Measurements from ENCODE around the gene SERINC4. TPM values are rescaled to one million over a fixed set of nuclear protein-coding genes. Genes with fewer than 3 reads are reported as not detected.
A peak's percentile ranks its signal among the peaks of the same experiment; 100 is the strongest.
"Not testable (repeated sequence)": the region's sequence is repeated elsewhere in the genome, so short reads cannot be mapped to it uniquely, and the experiment has no call there.

The SERINC4 gene
- total RNA-seq, 1 donor from 2014 or later, result not detected

GRCh38 chr15:43808960-43809678 lies 9.1 kb upstream of the SERINC4 start:
- DNase-seq (ENCODE audit: extremely low spot score, unreplicated experiment), result no peak
- Mint-ChIP-seq H3K27me3 (ENCODE audit: unreplicated experiment) (no peaks in the 10 kb centered on the region), H3K36me3 (ENCODE audit: unreplicated experiment) (peaks cover 53% of the 10 kb centered on the region), H3K4me3 (ENCODE audit: unreplicated experiment) (no peak overlapping the region), H3K27ac (ENCODE audit: unreplicated experiment) (no peak overlapping the region), H3K9me3 (ENCODE audit: unreplicated experiment) (no peaks in the 10 kb centered on the region), H3K4me1 (ENCODE audit: unreplicated experiment) (peaks cover 3% of the 10 kb centered on the region)
- no peak for TF ChIP-seq CTCF (IDR thresholded peaks at IDR 0.05)

- no peaks in the 10 kb centered on the region for H3K9me3 Mint-ChIP-seq (ENCODE audit: unreplicated experiment)
- TF ChIP-seq CTCF (IDR thresholded peaks at IDR 0.05), result no peak
- no peaks in the 10 kb centered on the region for H3K27me3 Mint-ChIP-seq (ENCODE audit: unreplicated experiment)
- no peak for DNase-seq (ENCODE audit: extremely low spot score, unreplicated experiment)
- peaks cover 51% of the 10 kb centered on the region for H3K36me3 Mint-ChIP-seq (ENCODE audit: unreplicated experiment)
- no peak overlapping the region for H3K27ac Mint-ChIP-seq (ENCODE audit: unreplicated experiment)
- no peak overlapping the region for H3K4me3 Mint-ChIP-seq (ENCODE audit: unreplicated experiment)
- peaks cover 3% of the 10 kb centered on the region for H3K4me1 Mint-ChIP-seq (ENCODE audit: unreplicated experiment)
Observed at GRCh38 chr15:43808435-43808950, 8.5 kb upstream of the SERINC4 start.

GRCh38 chr15:43802676-43803075 lies 2.7 kb upstream of the SERINC4 start:
- H3K27me3 Mint-ChIP-seq (ENCODE audit: unreplicated experiment); H3K4me3 Mint-ChIP-seq (ENCODE audit: unreplicated experiment): not testable (repeated sequence)
- peaks cover 36% of the 10 kb centered on the region for H3K36me3 Mint-ChIP-seq (ENCODE audit: unreplicated experiment)

GRCh38 chr15:43800286-43801141 lies 494 bp upstream of the SERINC4 start, which contains the start of gene HYPK:
HYPK (plus strand) TSS chr15:43800599; CDS start chr15:43800623, 24 bp downstream.
- peak within 1 kb of the TSS; percentile 98 for H3K27ac Mint-ChIP-seq (ENCODE audit: unreplicated experiment)

More at GRCh38 chr15:43802676-43803075, 2.7 kb upstream of the SERINC4 start:
- not testable (repeated sequence) for DNase-seq (ENCODE audit: extremely low spot score, unreplicated experiment); H3K9me3 Mint-ChIP-seq (ENCODE audit: unreplicated experiment); H3K27ac Mint-ChIP-seq (ENCODE audit: unreplicated experiment)
- peaks cover 25% of the 10 kb centered on the region for H3K4me1 Mint-ChIP-seq (ENCODE audit: unreplicated experiment)

More at GRCh38 chr15:43800286-43801141, 494 bp upstream of the SERINC4 start, which contains the start of gene HYPK:
- Mint-ChIP-seq H3K27me3 (ENCODE audit: unreplicated experiment) (no peaks in the 10 kb centered on the region), H3K36me3 (ENCODE audit: unreplicated experiment) (peaks cover 26% of the 10 kb centered on the region), H3K9me3 (ENCODE audit: unreplicated experiment) (no peaks in the 10 kb centered on the region), H3K4me3 (ENCODE audit: unreplicated experiment) (peak within 1 kb of the TSS; percentile 99), H3K4me1 (ENCODE audit: unreplicated experiment) (peaks cover 37% of the 10 kb centered on the region)
- DNase-seq (ENCODE audit: extremely low spot score, unreplicated experiment), result peak; percentile 95
- no peak for TF ChIP-seq CTCF (IDR thresholded peaks at IDR 0.05)

All from osteocyte (in vitro differentiated cells).